OCI-LY3 (cell line): ENCODE results near the gene ITGA6.

Source experiments
- H2AFZ ChIP-seq: fragments of 200-600, 300-600 bp; shearing (Covaris generic); 2 replicates; pipeline ENCODE4 v1.6.0; 2014; ENCODE audit warnings: antibody characterized with exemption, low read depth, low read length
- H3K27ac ChIP-seq: fragments of 200-600, 300-600 bp; sonication (generic); 2 replicates; pipeline ENCODE4 v1.5.1; 2014; ENCODE audit warnings: mild to moderate bottlenecking, low read length, moderate library complexity, mixed read lengths
- H3K27me3 ChIP-seq: fragments of 200-600, 300-600 bp; sonication (generic); 2 replicates; pipeline ENCODE4 v1.6.1; 2014; ENCODE audit warnings: low read depth, low read length, mixed read lengths
- H3K36me3 ChIP-seq: fragments of 200-600, 300-600 bp; sonication (generic); replicated peaks from 2 replicates; pipeline ENCODE3; 2014; ENCODE audit warnings: low read depth, low read length, mixed read lengths
- H3K4me1 ChIP-seq: fragments of 300-600, 200-600 bp; sonication (generic); 2 replicates; pipeline ENCODE4 v1.6.1; 2014; ENCODE audit warnings: low read length, mixed read lengths
- H3K4me2 ChIP-seq: fragments of 200-600, 300-600 bp; sonication (generic); 2 replicates; pipeline ENCODE4 v1.6.1; 2014; ENCODE audit warnings: low read length, mixed read lengths
- H3K4me3 ChIP-seq: fragments of 300-600, 200-600 bp; sonication (generic); 2 replicates; pipeline ENCODE4 v1.5.1; 2014; ENCODE audit warnings: antibody characterized with exemption, mild to moderate bottlenecking, low read length, moderate library complexity
- H3K79me2 ChIP-seq: fragments of 300-600, 200-600 bp; shearing (Covaris generic); 2 replicates; pipeline ENCODE4 v1.6.1; 2014; ENCODE audit warnings: mild to moderate bottlenecking, low read length, mixed read lengths
- H3K9ac ChIP-seq: fragments of 300-600, 200-600 bp; shearing (Covaris generic); 2 replicates; pipeline ENCODE4 v1.6.0; 2014; ENCODE audit warnings: mild to moderate bottlenecking, low read length, moderate library complexity
- H3K9me3 ChIP-seq: fragments of 200-600, 300-600 bp; shearing (Covaris generic); 2 replicates; pipeline ENCODE4 v1.6.1; 2014; ENCODE audit warnings: low read length, mixed read lengths; ENCODE audit not compliant: insufficient read depth
- H4K20me1 ChIP-seq: fragments of 200-600, 300-600 bp; sonication (generic); 2 replicates; pipeline ENCODE4 v1.6.1; 2016; ENCODE audit warnings: low read length, mixed read lengths; ENCODE audit not compliant: insufficient read depth
- EZH2phosphoT487 ChIP-seq: fragments of 200-600 bp; shearing (Covaris generic); IDR thresholded peaks from 2 replicates; pipeline ENCODE4 v1.6.1; 2018; ENCODE audit warnings: antibody characterized with exemption, mixed run types, low read depth
- TF ChIP-seq, protein P1 (sequence below): fragments of 200-600, 300-600 bp; sonication (generic); IDR thresholded peaks from 2 replicates; pipeline ENCODE4 v1.5.1; 2014; ENCODE audit warnings: antibody characterized with exemption, low read length, low read depth

ITGA6 gene

DNA sequence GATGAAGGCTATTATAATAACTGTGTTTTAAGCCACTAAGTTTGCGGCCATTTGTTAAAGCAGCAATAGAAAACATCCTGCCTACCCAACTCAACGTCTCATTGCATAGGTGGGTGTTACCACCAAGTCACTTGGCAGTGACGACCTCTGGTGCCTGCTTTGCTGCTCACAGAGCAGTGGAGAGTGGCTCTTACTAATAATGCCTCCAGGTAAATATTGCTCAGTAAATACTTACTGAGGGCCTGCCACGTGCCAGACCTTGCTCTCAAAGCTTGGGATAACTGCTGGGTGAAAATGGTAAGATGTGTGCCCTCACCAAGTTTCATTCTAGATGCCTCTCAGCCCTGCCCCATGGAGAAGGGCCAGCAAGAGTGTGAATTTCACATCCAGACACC is 27.7 kb downstream of the ITGA6 start:
- Histone ChIP-seq H3K4me3 (no peak overlapping the region), H3K79me2 (no peaks in the 10 kb centered on the region), H3K27ac (no peak overlapping the region), H3K9me3 (no peaks in the 10 kb centered on the region), H3K4me1 (no peaks in the 10 kb centered on the region), H2AFZ (no peak overlapping the region), H3K27me3 (peaks cover 55% of the 10 kb centered on the region), H4K20me1 (no peaks in the 10 kb centered on the region), H3K36me3 (no peaks in the 10 kb centered on the region), H3K4me2 (no peak overlapping the region), H3K9ac (no peak overlapping the region)
- TF ChIP-seq, protein P1, sequence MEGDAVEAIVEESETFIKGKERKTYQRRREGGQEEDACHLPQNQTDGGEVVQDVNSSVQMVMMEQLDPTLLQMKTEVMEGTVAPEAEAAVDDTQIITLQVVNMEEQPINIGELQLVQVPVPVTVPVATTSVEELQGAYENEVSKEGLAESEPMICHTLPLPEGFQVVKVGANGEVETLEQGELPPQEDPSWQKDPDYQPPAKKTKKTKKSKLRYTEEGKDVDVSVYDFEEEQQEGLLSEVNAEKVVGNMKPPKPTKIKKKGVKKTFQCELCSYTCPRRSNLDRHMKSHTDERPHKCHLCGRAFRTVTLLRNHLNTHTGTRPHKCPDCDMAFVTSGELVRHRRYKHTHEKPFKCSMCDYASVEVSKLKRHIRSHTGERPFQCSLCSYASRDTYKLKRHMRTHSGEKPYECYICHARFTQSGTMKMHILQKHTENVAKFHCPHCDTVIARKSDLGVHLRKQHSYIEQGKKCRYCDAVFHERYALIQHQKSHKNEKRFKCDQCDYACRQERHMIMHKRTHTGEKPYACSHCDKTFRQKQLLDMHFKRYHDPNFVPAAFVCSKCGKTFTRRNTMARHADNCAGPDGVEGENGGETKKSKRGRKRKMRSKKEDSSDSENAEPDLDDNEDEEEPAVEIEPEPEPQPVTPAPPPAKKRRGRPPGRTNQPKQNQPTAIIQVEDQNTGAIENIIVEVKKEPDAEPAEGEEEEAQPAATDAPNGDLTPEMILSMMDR, result no peak
- no peak for TF ChIP-seq EZH2phosphoT487

- no peak overlapping the region for H3K27ac ChIP-seq
- H4K20me1 ChIP-seq, result no peaks in the 10 kb centered on the region
- H3K4me2 ChIP-seq, result no peak overlapping the region
- TF ChIP-seq, protein P1, result no peak
- TF ChIP-seq EZH2phosphoT487, result no peak
- no peak overlapping the region for H3K4me3 ChIP-seq
- H3K36me3 ChIP-seq, result no peaks in the 10 kb centered on the region
- no peak overlapping the region for H2AFZ ChIP-seq
- H3K9ac ChIP-seq, result no peak overlapping the region
- no peaks in the 10 kb centered on the region for H3K79me2 ChIP-seq
- no peaks in the 10 kb centered on the region for H3K4me1 ChIP-seq
- no peaks in the 10 kb centered on the region for H3K9me3 ChIP-seq
- peaks cover 62% of the 10 kb centered on the region for H3K27me3 ChIP-seq
Measured at GRCh38 chr2:172456002-172456401, 28.6 kb downstream of the ITGA6 start.

DNA sequence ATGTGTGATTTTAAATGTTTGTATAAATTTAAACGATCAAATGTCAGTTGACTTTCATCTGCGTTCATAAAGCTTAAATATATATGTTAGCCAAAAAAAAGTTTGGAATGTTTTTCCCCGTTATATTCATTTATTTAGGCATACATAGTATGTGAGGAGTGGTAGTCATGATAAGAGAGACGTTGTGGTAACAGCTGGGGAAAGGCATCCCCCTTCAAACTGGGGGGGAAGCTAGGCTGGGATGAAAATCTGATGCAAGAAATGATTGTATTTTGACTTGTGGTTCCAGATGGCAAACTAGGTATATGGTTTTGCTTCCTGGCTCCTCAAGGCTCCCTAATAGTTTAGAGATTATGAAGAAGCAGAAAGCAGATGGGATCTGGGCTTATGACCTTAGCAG is 30.1 kb downstream of the ITGA6 start:
- Histone ChIP-seq H3K36me3 (no peaks in the 10 kb centered on the region), H2AFZ (no peak overlapping the region), H3K4me2 (no peak overlapping the region), H3K9ac (no peak overlapping the region), H3K9me3 (no peaks in the 10 kb centered on the region), H3K27ac (no peak overlapping the region), H3K4me1 (peaks cover 7% of the 10 kb centered on the region; the same call in 1 of the 2 replicates), H3K79me2 (no peaks in the 10 kb centered on the region), H3K4me3 (no peak overlapping the region), H3K27me3 (peaks cover 64% of the 10 kb centered on the region), H4K20me1 (peaks cover 4% of the 10 kb centered on the region; the same call in 1 of the 2 replicates)
- TF ChIP-seq, protein P1, result no peak
- TF ChIP-seq EZH2phosphoT487, result no peak

GRCh38 chr2:172458561-172459124 is 31.3 kb downstream of the ITGA6 start:
- no peak overlapping the region for H3K27ac ChIP-seq
- H4K20me1 ChIP-seq, result peaks cover 4% of the 10 kb centered on the region; the same call in 1 of the 2 replicates
- no peak overlapping the region for H3K4me3 ChIP-seq
- TF ChIP-seq EZH2phosphoT487, result no peak
- TF ChIP-seq, protein P1, result no peak
- H3K79me2 ChIP-seq, result no peaks in the 10 kb centered on the region
- peaks cover 70% of the 10 kb centered on the region for H3K27me3 ChIP-seq
- H2AFZ ChIP-seq, result no peak overlapping the region
- peaks cover 15% of the 10 kb centered on the region; the same call in 1 of the 2 replicates for H3K4me1 ChIP-seq
- H3K36me3 ChIP-seq, result no peaks in the 10 kb centered on the region
- no peaks in the 10 kb centered on the region for H3K9me3 ChIP-seq
- no peak overlapping the region for H3K4me2 ChIP-seq
- H3K9ac ChIP-seq, result no peak overlapping the region
